GM12878 (cell line): Measurements from ENCODE around the gene NUDCD3.

ENCODE experiments used
- CEBPB ChIP-seq, 2 experiments: fragments of 150-350 bp in 1 of 2; IDR thresholded peaks; 2 replicates each; pipeline ENCODE4 v1.6.1; 2012 to 2014; ENCODE audit warnings: low read depth in 2 of 2, low read length in 2 of 2, borderline replicate concordance in 1 of 2, inconsistent platforms in 1 of 2
- CREB1 ChIP-seq: IDR thresholded peaks from 2 replicates; pipeline ENCODE4 v1.6.1; 2012; ENCODE audit warnings: low read depth, mild to moderate bottlenecking, inconsistent platforms
- CREM ChIP-seq: IDR thresholded peaks from 2 replicates; pipeline ENCODE4 v1.6.1; 2014; ENCODE audit warnings: antibody characterized with exemption, low read depth
- ZNF274 ChIP-seq: IDR thresholded peaks from one replicate; pipeline ENCODE4 v1.8.0; 2011; ENCODE audit not compliant: insufficient read length, insufficient read depth
- TF ChIP-seq, protein P1 (sequence below): fragments of 150-350 bp; IDR thresholded peaks from 2 replicates; pipeline ENCODE4 v1.6.1; 2016; ENCODE audit warnings: low read depth, low read length
- TF ChIP-seq, protein P2 (sequence below), 3 experiments: IDR thresholded peaks in 2 of 3; conservative IDR thresholded peaks in 1 of 3; 2 replicates each; pipeline ENCODE4 v1.5.1; 2011; ENCODE audit warnings: low read depth in 3 of 3, low read length in 3 of 3, mild to moderate bottlenecking in 3 of 3, control low read depth in 2 of 3, moderate library complexity in 2 of 3, inconsistent platforms in 1 of 3, mixed read lengths in 1 of 3; ENCODE audit not compliant: control insufficient read depth in 2 of 3, insufficient read depth in 1 of 3; ENCODE audit errors: extremely low read depth in 1 of 3

DNA sequence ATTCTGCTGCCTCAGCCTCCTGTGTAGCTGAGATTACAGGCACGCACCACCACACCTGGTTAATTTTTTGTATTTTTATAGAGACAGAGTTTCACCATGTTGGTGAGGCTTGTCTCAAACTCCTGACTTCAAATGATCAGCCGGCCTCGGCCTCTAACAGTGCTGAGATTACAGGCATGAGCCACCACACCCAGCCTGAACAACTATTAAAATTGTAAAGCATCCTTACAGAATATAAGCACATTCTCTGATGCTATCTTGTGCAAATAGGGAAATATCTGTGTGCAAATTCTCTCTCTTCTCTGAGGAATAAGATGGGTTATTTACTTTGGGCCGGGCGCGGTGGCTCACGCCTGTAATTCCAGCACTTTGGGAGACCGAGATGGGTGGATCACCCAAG is 12.5 kb downstream of the NUDCD3 start:
- TF ChIP-seq, protein P1, sequence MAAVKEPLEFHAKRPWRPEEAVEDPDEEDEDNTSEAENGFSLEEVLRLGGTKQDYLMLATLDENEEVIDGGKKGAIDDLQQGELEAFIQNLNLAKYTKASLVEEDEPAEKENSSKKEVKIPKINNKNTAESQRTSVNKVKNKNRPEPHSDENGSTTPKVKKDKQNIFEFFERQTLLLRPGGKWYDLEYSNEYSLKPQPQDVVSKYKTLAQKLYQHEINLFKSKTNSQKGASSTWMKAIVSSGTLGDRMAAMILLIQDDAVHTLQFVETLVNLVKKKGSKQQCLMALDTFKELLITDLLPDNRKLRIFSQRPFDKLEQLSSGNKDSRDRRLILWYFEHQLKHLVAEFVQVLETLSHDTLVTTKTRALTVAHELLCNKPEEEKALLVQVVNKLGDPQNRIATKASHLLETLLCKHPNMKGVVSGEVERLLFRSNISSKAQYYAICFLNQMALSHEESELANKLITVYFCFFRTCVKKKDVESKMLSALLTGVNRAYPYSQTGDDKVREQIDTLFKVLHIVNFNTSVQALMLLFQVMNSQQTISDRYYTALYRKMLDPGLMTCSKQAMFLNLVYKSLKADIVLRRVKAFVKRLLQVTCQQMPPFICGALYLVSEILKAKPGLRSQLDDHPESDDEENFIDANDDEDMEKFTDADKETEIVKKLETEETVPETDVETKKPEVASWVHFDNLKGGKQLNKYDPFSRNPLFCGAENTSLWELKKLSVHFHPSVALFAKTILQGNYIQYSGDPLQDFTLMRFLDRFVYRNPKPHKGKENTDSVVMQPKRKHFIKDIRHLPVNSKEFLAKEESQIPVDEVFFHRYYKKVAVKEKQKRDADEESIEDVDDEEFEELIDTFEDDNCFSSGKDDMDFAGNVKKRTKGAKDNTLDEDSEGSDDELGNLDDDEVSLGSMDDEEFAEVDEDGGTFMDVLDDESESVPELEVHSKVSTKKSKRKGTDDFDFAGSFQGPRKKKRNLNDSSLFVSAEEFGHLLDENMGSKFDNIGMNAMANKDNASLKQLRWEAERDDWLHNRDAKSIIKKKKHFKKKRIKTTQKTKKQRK: no peak
- TF ChIP-seq ZNF274 (no peak), CREB1 (no peak), CEBPB (IDR thresholded peaks at IDR 0.05; ENCODE audit: borderline replicate concordance in 1 of 2, low read depth in 2 of 2, low read length in 2 of 2) (no peak), CREM (no peak)
- TF ChIP-seq, protein P2, sequence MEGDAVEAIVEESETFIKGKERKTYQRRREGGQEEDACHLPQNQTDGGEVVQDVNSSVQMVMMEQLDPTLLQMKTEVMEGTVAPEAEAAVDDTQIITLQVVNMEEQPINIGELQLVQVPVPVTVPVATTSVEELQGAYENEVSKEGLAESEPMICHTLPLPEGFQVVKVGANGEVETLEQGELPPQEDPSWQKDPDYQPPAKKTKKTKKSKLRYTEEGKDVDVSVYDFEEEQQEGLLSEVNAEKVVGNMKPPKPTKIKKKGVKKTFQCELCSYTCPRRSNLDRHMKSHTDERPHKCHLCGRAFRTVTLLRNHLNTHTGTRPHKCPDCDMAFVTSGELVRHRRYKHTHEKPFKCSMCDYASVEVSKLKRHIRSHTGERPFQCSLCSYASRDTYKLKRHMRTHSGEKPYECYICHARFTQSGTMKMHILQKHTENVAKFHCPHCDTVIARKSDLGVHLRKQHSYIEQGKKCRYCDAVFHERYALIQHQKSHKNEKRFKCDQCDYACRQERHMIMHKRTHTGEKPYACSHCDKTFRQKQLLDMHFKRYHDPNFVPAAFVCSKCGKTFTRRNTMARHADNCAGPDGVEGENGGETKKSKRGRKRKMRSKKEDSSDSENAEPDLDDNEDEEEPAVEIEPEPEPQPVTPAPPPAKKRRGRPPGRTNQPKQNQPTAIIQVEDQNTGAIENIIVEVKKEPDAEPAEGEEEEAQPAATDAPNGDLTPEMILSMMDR (IDR thresholded peaks at IDR 0.05 in 2 of 3, conservative IDR thresholded peaks at IDR 0.05 in 1 of 3; ENCODE audit: control insufficient read depth in 2 of 3, extremely low read depth in 1 of 3, insufficient read depth in 1 of 3, low read depth in 3 of 3, low read length in 3 of 3): no peak
